SJCRH30 (cell line): ENCODE data around the gene PUDP. TPM values are rescaled to one million over a fixed set of nuclear protein-coding genes. Genes with fewer than 3 reads are reported as not detected.

Source experiments
- DNase-seq, 2 experiments: peaks; one replicate each; pipeline ENCODE4 v3.0.0-alpha.2; 2015 to 2020
- H3K27ac ChIP-seq: fragments of 250-450 bp; sonication (Bioruptor Pico); 2 replicates; pipeline ENCODE4 v1.5.1; 2020; ENCODE audit warnings: mild to moderate bottlenecking, moderate library complexity
- H3K27me3 ChIP-seq: fragments of 250-450 bp; sonication (Bioruptor Pico); 2 replicates; pipeline ENCODE4 v1.5.1; 2020; ENCODE audit warnings: mild to moderate bottlenecking, moderate library complexity
- H3K36me3 ChIP-seq: fragments of 250-450 bp; sonication (Bioruptor Pico); 2 replicates; pipeline ENCODE4 v1.5.1; 2020; ENCODE audit warnings: mild to moderate bottlenecking, moderate library complexity
- H3K4me1 ChIP-seq: fragments of 250-450 bp; sonication (Bioruptor Pico); 2 replicates; pipeline ENCODE4 v1.5.1; 2020; ENCODE audit warnings: mild to moderate bottlenecking, moderate library complexity
- H3K4me3 ChIP-seq: fragments of 250-450 bp; sonication (Bioruptor Pico); 2 replicates; pipeline ENCODE4 v1.5.1; 2020; ENCODE audit warnings: mild to moderate bottlenecking, moderate library complexity
- H3K9me3 ChIP-seq: fragments of 250-450 bp; sonication (Bioruptor Pico); replicated peaks from 2 replicates; pipeline ENCODE4 v1.5.1; 2020; ENCODE audit warnings: mild to moderate bottlenecking, moderate library complexity
- total RNA-seq: library from RNA; depleted of rRNA; stranded (reverse); fragments of >200 nt; shearing (Covaris generic); gene quantifications from 2 replicates; pipeline ENCODE4 v1.2.3, GENCODE V29; 2014

Gene PUDP
- total RNA-seq, 1 experiment from 2014 or later: 22.5 TPM

GRCh38 chrX:7158468-7158990, 10.6 kb upstream of the PUDP start:
- H3K4me3 ChIP-seq: no peak overlapping the region
- no peaks in the 10 kb centered on the region for H3K27me3 ChIP-seq
- no peak for DNase-seq
- no peak overlapping the region for H3K27ac ChIP-seq
- no peaks in the 10 kb centered on the region for H3K4me1 ChIP-seq
- H3K9me3 ChIP-seq: no peaks in the 10 kb centered on the region
- no peaks in the 10 kb centered on the region for H3K36me3 ChIP-seq

GRCh38 chrX:7156879-7157278, 8.9 kb upstream of the PUDP start:
- Histone ChIP-seq H3K27me3 (no peaks in the 10 kb centered on the region), H3K27ac (no peak overlapping the region), H3K36me3 (no peaks in the 10 kb centered on the region), H3K4me3 (no peak overlapping the region), H3K9me3 (no peaks in the 10 kb centered on the region), H3K4me1 (no peaks in the 10 kb centered on the region)
- no peak for DNase-seq

GRCh38 chrX:7155163-7155562, 7.2 kb upstream of the PUDP start:
- no peaks in the 10 kb centered on the region for H3K36me3 ChIP-seq
- no peaks in the 10 kb centered on the region for H3K4me1 ChIP-seq
- H3K27ac ChIP-seq: no peak overlapping the region
- no peaks in the 10 kb centered on the region for H3K9me3 ChIP-seq
- no peaks in the 10 kb centered on the region for H3K27me3 ChIP-seq
- no peak overlapping the region for H3K4me3 ChIP-seq
- no peak for DNase-seq

GRCh38 chrX:7154041-7154597, 6.2 kb upstream of the PUDP start:
- no peak for DNase-seq
- Histone ChIP-seq H3K27me3 (no peaks in the 10 kb centered on the region), H3K9me3 (no peaks in the 10 kb centered on the region), H3K27ac (no peak overlapping the region), H3K4me1 (peaks cover 2% of the 10 kb centered on the region), H3K36me3 (no peaks in the 10 kb centered on the region), H3K4me3 (no peak overlapping the region)

- Histone ChIP-seq H3K4me1 (peaks cover 4% of the 10 kb centered on the region), H3K4me3 (no peak overlapping the region), H3K9me3 (no peaks in the 10 kb centered on the region), H3K27ac (no peak overlapping the region), H3K27me3 (no peaks in the 10 kb centered on the region), H3K36me3 (no peaks in the 10 kb centered on the region)
- no peak for DNase-seq
Measured at GRCh38 chrX:7153231-7153630, 5.3 kb upstream of the PUDP start.

GRCh38 chrX:7149411-7149810, 1.5 kb upstream of the PUDP start:
- Histone ChIP-seq H3K9me3 (no peaks in the 10 kb centered on the region), H3K27me3 (no peaks in the 10 kb centered on the region), H3K4me3 (no peak overlapping the region), H3K36me3 (no peaks in the 10 kb centered on the region), H3K4me1 (peaks cover 4% of the 10 kb centered on the region), H3K27ac (no peak overlapping the region)
- peak; percentile 9 to 52 for DNase-seq

GRCh38 chrX:7147413-7147977, 458 bp downstream of the PUDP start, which contains the start of gene STS:
Gene STS (plus strand): TSS chrX:7147712. CDS start chrX:7253200, 105,488 bp downstream.
- Histone ChIP-seq H3K4me3 (peak within 1 kb of the TSS; percentile 71), H3K27ac (peak within 1 kb of the TSS; percentile 82), H3K27me3 (no peaks in the 10 kb centered on the region), H3K4me1 (peaks cover 4% of the 10 kb centered on the region), H3K9me3 (no peaks in the 10 kb centered on the region), H3K36me3 (no peaks in the 10 kb centered on the region)
- peak; percentile 51 to 62 for DNase-seq

GRCh38 chrX:7146703-7147412, 1.1 kb downstream of the PUDP start:
- Histone ChIP-seq H3K36me3 (no peaks in the 10 kb centered on the region), H3K9me3 (no peaks in the 10 kb centered on the region), H3K27ac (peak overlapping the region; percentile 82), H3K4me1 (peaks cover 4% of the 10 kb centered on the region), H3K27me3 (no peaks in the 10 kb centered on the region), H3K4me3 (peak overlapping the region; percentile 71)
- peak; percentile 54 to 70 for DNase-seq

- Histone ChIP-seq H3K27ac (no peak overlapping the region), H3K4me1 (peaks cover 4% of the 10 kb centered on the region), H3K27me3 (no peaks in the 10 kb centered on the region), H3K9me3 (no peaks in the 10 kb centered on the region), H3K4me3 (no peak overlapping the region), H3K36me3 (no peaks in the 10 kb centered on the region)
- DNase-seq: no peak
Measured at GRCh38 chrX:7146020-7146702, 1.8 kb downstream of the PUDP start.

GRCh38 chrX:7145454-7145853, 2.5 kb downstream of the PUDP start:
- H3K27me3 ChIP-seq: no peaks in the 10 kb centered on the region
- H3K27ac ChIP-seq: no peak overlapping the region
- DNase-seq: no peak
- peaks cover 4% of the 10 kb centered on the region for H3K4me1 ChIP-seq
- no peaks in the 10 kb centered on the region for H3K9me3 ChIP-seq
- no peak overlapping the region for H3K4me3 ChIP-seq
- H3K36me3 ChIP-seq: no peaks in the 10 kb centered on the region

GRCh38 chrX:7143941-7144525, 3.9 kb downstream of the PUDP start:
- DNase-seq: no peak
- H3K4me1 ChIP-seq: peaks cover 2% of the 10 kb centered on the region
- H3K27ac ChIP-seq: no peak overlapping the region
- no peaks in the 10 kb centered on the region for H3K9me3 ChIP-seq
- H3K27me3 ChIP-seq: no peaks in the 10 kb centered on the region
- no peak overlapping the region for H3K4me3 ChIP-seq
- H3K36me3 ChIP-seq: no peaks in the 10 kb centered on the region

- Histone ChIP-seq H3K27ac (no peak overlapping the region), H3K36me3 (no peaks in the 10 kb centered on the region), H3K4me3 (no peak overlapping the region), H3K27me3 (no peaks in the 10 kb centered on the region), H3K4me1 (no peaks in the 10 kb centered on the region), H3K9me3 (no peaks in the 10 kb centered on the region)
- DNase-seq: no peak
Measured at GRCh38 chrX:7143076-7143475, 4.9 kb downstream of the PUDP start.

GRCh38 chrX:7139202-7140081, 8.5 kb downstream of the PUDP start:
- H3K27ac ChIP-seq: no peak overlapping the region
- DNase-seq: no peak
- H3K9me3 ChIP-seq: no peaks in the 10 kb centered on the region
- no peaks in the 10 kb centered on the region for H3K27me3 ChIP-seq
- H3K4me1 ChIP-seq: no peaks in the 10 kb centered on the region
- no peaks in the 10 kb centered on the region for H3K36me3 ChIP-seq
- H3K4me3 ChIP-seq: no peak overlapping the region

GRCh38 chrX:7134981-7135380, 13.0 kb downstream of the PUDP start:
- Histone ChIP-seq H3K27me3 (no peaks in the 10 kb centered on the region), H3K4me3 (no peak overlapping the region), H3K27ac (no peak overlapping the region), H3K9me3 (no peaks in the 10 kb centered on the region), H3K4me1 (peaks cover 10% of the 10 kb centered on the region), H3K36me3 (no peaks in the 10 kb centered on the region)
- DNase-seq: no peak
